ENCODE measurements around the gene KIRREL3. TPM values are rescaled to one million over a fixed set of nuclear protein-coding genes. Genes with fewer than 3 reads are reported as not detected.

Gene KIRREL3
- polyA plus RNA-seq, 1 donor (not counting 4 experiments of a cell fraction or from before 2014, with no cell fraction given), result 0.04 TPM

GRCh38 chr11:126466236-126467045, 534.1 kb downstream of the KIRREL3 start:
- no peak for FAIRE-seq

GRCh38 chr11:126465573-126466188, 534.9 kb downstream of the KIRREL3 start:
- no peak overlapping the region for H3K4me3 ChIP-seq (ENCODE audit: control insufficient read depth in 2 of 3, extremely low read depth in 1 of 3, insufficient read depth in 2 of 3, low read depth in 1 of 3, low read length in 3 of 3)
- no peaks in the 10 kb centered on the region for H3K79me2 ChIP-seq (ENCODE audit: control insufficient read depth, insufficient read depth, low read length)
- TF ChIP-seq CTCF (optimal IDR thresholded peaks at IDR 0.05 in 1 of 3, IDR thresholded peaks at IDR 0.05 in 1 of 3, conservative IDR thresholded peaks at IDR 0.05 in 1 of 3; ENCODE audit: extremely low read depth in 1 of 3, insufficient read depth in 2 of 3, low read length in 3 of 3) (no peak), EZH2 (IDR thresholded peaks at IDR 0.05; ENCODE audit: low read length) (no peak)
- H3K9me3 ChIP-seq (ENCODE audit: control insufficient read depth, low read depth, low read length), result peaks cover 3% of the 10 kb centered on the region
- H2AFZ ChIP-seq (ENCODE audit: control insufficient read depth, low read length), result no peak overlapping the region
- H3K27ac ChIP-seq (ENCODE audit: control insufficient read depth, insufficient read depth, low read length), result no peak overlapping the region
- H3K36me3 ChIP-seq (ENCODE audit: control insufficient read depth in 2 of 2, extremely low read depth in 1 of 2, insufficient read depth in 2 of 2, low read length in 2 of 2), result no peaks in the 10 kb centered on the region
- dilution Hi-C loops (cut with MboI; ENCODE audit: extremely low pct_ligation_motif_present, low sequenced_read_pairs), result no loop called here
- no peaks in the 10 kb centered on the region for H4K20me1 ChIP-seq (ENCODE audit: control insufficient read depth, extremely low read depth, insufficient read depth, low read length)
- no peak overlapping the region for H3K9ac ChIP-seq (ENCODE audit: control insufficient read depth, extremely low read depth, insufficient read depth, low read length)
- H3K27me3 ChIP-seq (ENCODE audit: control insufficient read depth, extremely low read depth, insufficient read depth, low read length), result peaks cover 36% of the 10 kb centered on the region
- no peaks in the 10 kb centered on the region for H3K9me1 ChIP-seq (ENCODE audit: control insufficient read depth, extremely low read depth, insufficient read depth, low read length)
- FAIRE-seq (peak; percentile 17), DNase-seq (ENCODE audit: low read depth, low spot score) (no peak)
- H3K4me2 ChIP-seq (ENCODE audit: control insufficient read depth, extremely low read depth, insufficient read depth, low read depth, low read length), result peak overlapping the region; percentile 16
- H3K4me1 ChIP-seq (ENCODE audit: control insufficient read depth, extremely low read depth, insufficient read depth, low read length), result no peaks in the 10 kb centered on the region

More at GRCh38 chr11:126466236-126467045, 534.1 kb downstream of the KIRREL3 start:
- Histone ChIP-seq H3K9ac (ENCODE audit: control insufficient read depth, extremely low read depth, insufficient read depth, low read length) (no peak overlapping the region), H3K9me3 (ENCODE audit: control insufficient read depth, low read depth, low read length) (peaks cover 3% of the 10 kb centered on the region), H2AFZ (ENCODE audit: control insufficient read depth, low read length) (no peak overlapping the region), H3K4me1 (ENCODE audit: control insufficient read depth, extremely low read depth, insufficient read depth, low read length) (no peaks in the 10 kb centered on the region), H3K4me3 (ENCODE audit: control insufficient read depth in 2 of 3, extremely low read depth in 1 of 3, insufficient read depth in 2 of 3, low read depth in 1 of 3, low read length in 3 of 3) (no peak overlapping the region), H3K36me3 (ENCODE audit: control insufficient read depth in 2 of 2, extremely low read depth in 1 of 2, insufficient read depth in 2 of 2, low read length in 2 of 2) (no peaks in the 10 kb centered on the region), H3K4me2 (ENCODE audit: control insufficient read depth, extremely low read depth, insufficient read depth, low read depth, low read length) (no peak overlapping the region), H4K20me1 (ENCODE audit: control insufficient read depth, extremely low read depth, insufficient read depth, low read length) (no peaks in the 10 kb centered on the region), H3K27ac (ENCODE audit: control insufficient read depth, insufficient read depth, low read length) (no peak overlapping the region), H3K79me2 (ENCODE audit: control insufficient read depth, insufficient read depth, low read length) (no peaks in the 10 kb centered on the region), H3K27me3 (ENCODE audit: control insufficient read depth, extremely low read depth, insufficient read depth, low read length) (peaks cover 31% of the 10 kb centered on the region), H3K9me1 (ENCODE audit: control insufficient read depth, extremely low read depth, insufficient read depth, low read length) (no peaks in the 10 kb centered on the region)
- no peak for TF ChIP-seq CTCF (optimal IDR thresholded peaks at IDR 0.05 in 1 of 3, IDR thresholded peaks at IDR 0.05 in 1 of 3, conservative IDR thresholded peaks at IDR 0.05 in 1 of 3; ENCODE audit: extremely low read depth in 1 of 3, insufficient read depth in 2 of 3, low read length in 3 of 3)
- TF ChIP-seq EZH2 (IDR thresholded peaks at IDR 0.05; ENCODE audit: low read length), result no peak
- dilution Hi-C loops (cut with MboI; ENCODE audit: extremely low pct_ligation_motif_present, low sequenced_read_pairs), result no loop called here
- DNase-seq (ENCODE audit: low read depth, low spot score), result no peak
